HK-2 (cell line): ENCODE measurements around the gene ADGRV1.
"Not testable (repeated sequence)": the region's sequence is repeated elsewhere in the genome, so short reads cannot be mapped to it uniquely, and the experiment has no call there.

ENCODE experiments used
- DNase-seq: peaks from one replicate; pipeline ENCODE4 v3.0.0-alpha.2; 2018; ENCODE audit not compliant: unreplicated experiment

Gene ADGRV1

GRCh38 chr5:90718387-90718786 is 159.8 kb downstream of the ADGRV1 start:
- no peak for DNase-seq

DNA sequence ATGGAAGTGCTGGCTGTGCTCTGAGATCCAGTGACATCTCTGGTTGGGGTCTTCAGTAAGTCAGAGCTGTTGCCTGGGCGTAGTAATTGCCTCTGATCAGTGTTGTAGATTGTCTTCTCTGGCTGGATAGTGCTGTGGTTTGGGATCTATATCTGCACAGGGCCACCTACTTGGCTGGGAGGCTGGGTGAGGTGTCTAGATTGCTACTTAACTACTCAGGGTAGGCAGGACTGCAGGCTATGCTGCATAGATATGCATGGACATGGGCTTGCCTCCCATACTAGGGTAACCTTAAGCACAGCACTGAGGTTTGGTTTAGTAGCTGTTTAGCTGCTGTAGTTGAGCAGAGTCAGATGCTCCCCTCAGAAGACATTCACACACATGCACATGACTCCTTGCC is 181.0 kb downstream of the ADGRV1 start:
- no peak for DNase-seq

- no peak for DNase-seq
Observed at GRCh38 chr5:90740244-90740799, 181.7 kb downstream of the ADGRV1 start.

DNA sequence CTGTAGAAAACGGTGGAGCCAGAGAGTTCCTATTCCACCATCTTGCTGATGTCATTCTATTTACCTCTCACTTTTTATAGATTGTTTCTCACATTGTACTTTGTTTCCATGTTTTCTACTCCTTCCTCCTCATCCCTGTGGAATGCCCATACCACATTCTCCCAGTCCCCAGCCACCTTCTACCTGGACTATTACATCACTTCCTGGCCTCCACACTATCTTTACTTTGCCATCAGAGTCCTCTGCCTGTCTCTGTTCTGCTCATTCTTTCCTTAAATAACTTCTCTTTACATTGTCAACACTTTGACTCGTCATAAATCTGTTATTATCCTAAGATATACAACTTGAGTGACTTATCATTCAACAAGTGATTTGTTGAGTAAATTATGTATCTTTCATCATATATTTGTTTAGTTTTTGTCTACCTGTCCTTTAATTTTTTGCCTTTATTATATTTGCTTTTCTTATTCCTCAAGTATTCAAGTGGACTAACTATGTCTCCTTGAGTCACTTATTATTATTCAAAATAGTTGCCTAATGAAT is 182.5 kb downstream of the ADGRV1 start:
- no peak for DNase-seq

GRCh38 chr5:90746119-90746518 is 187.5 kb downstream of the ADGRV1 start:
- no peak for DNase-seq

GRCh38 chr5:90747175-90747574 is 188.6 kb downstream of the ADGRV1 start:
- DNase-seq, result peak; percentile 11

DNA sequence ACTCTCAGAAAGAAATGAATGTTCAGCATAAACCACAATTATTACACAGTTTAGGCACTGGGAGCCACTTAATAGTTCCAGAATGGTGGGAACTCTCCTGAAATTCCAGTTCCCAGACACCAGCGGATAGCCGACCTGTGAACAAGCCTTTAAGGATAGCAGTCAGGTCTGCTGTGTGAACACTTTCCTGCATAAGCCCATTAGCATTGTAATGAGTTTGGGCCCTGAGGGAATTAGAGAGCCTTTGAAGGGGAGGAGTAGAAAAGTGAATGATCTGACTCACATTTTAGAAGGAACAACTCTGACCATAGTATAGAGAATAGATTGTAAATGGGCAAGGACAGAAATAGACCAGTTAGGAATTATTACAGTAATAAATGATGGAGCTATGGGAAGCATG is 189.1 kb downstream of the ADGRV1 start:
- DNase-seq, result no peak

- DNase-seq, result no peak
Observed at GRCh38 chr5:90759119-90759518, 200.5 kb downstream of the ADGRV1 start.

- no peak for DNase-seq
Observed at GRCh38 chr5:90767710-90768109, 209.1 kb downstream of the ADGRV1 start.

DNA sequence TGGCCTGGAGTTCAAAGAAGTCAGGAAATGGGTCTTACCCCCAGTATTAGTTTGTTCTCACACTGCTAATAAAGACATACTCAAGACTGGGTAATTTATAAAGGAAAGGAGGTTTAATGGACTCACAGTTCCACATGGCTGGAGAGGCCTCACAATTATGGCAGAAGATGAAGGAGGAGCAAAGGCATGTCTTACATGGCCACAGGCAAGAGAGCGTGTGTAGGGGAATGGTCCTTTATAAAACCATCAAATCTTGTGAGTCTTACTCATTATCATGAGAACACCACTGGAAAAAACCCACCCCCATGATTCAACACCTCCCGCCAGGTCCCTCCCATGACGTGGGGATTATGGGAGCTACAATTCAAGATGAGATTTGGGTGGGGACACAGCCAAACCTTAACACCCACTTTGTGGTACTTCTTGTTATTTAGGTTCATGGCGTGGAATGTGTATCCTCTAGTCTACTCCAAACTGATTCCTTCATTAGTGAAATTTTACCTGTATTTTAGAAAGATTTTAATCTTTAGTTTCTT is 211.5 kb downstream of the ADGRV1 start:
- not testable (repeated sequence) for DNase-seq

- no peak for DNase-seq
Observed at GRCh38 chr5:90777959-90778358, 219.4 kb downstream of the ADGRV1 start.

- DNase-seq, result peak; percentile 51
Observed at GRCh38 chr5:90783460-90784333, 225.1 kb downstream of the ADGRV1 start.

DNA sequence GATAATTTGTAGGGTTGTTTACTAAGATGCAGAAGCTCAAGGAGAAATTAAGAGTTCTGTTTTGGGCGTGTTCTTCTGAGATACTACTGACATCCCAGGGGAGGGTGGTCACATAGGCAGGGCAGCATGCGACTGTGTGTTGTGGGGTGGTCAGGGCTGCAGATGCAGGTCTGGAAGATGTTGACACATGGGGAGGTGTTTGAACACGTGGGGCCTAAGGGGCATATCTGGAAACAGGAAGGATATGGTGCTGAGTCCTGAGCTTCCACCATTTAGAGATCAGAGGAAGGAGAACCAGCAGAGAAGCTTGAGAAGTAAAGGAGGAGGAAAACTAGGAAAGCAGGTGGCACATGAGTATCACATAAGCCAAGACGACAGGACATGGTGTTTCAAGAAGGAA is 228.2 kb downstream of the ADGRV1 start:
- no peak for DNase-seq

DNA sequence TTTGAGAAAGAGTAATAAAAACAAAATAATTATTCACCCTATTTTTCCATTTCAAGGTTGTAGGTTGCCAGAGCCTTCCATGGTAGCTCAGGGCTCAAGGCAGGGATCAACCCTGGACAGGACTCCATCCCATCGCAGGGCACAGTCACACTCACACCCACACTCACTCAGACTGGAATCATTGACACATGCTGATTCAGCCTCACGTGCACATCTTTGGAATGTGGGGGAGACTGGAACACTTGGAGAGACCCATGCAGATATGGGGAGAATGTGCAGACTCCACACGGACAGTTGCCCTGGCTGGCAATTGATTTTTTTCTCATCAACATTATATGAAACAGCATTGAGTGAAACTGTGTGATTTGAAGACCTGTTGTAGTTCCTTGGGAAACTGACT is 234.1 kb downstream of the ADGRV1 start:
- DNase-seq, result peak; percentile 17

DNA sequence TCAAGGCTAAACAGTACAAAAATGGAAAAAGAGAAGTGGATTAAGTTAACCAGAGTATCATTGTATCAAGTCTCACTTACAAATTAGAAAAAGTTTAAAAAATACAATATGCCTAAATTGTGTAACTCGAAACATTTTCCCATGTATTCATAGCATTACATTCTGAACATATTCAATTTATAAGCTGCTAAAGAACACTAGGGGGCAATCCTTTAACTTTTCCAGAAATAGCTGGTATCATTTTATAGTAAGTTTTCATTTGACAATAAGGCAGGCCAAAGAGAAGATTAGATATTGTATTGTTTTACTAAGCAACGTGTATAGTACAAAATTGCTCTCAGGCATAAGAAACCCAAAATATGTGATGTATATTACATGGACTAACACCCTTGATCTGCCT is 234.6 kb downstream of the ADGRV1 start:
- DNase-seq, result no peak

DNA sequence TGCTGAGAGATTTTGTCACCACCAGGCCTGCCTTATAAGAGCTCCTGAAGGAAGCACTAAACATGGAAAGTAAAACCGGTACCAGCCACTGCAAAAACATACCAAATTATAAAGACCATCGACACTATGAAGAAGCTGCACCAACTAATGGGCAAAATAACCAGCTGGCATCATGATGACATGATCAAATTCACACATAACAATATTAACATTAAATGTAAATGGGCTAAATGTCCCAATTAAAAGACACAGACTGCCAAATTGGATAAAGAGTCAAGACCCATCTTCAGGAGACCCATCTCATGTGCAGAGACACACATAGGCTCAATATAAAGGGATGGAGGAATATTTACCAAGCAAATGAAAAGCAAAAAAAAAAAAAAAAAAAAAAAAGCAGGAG is 238.3 kb downstream of the ADGRV1 start:
- not testable (repeated sequence) for DNase-seq

- DNase-seq, result not testable (repeated sequence)
Observed at GRCh38 chr5:90800082-90800481, 241.5 kb downstream of the ADGRV1 start.

GRCh38 chr5:90800515-90800914 is 241.9 kb downstream of the ADGRV1 start:
- not testable (repeated sequence) for DNase-seq

DNA sequence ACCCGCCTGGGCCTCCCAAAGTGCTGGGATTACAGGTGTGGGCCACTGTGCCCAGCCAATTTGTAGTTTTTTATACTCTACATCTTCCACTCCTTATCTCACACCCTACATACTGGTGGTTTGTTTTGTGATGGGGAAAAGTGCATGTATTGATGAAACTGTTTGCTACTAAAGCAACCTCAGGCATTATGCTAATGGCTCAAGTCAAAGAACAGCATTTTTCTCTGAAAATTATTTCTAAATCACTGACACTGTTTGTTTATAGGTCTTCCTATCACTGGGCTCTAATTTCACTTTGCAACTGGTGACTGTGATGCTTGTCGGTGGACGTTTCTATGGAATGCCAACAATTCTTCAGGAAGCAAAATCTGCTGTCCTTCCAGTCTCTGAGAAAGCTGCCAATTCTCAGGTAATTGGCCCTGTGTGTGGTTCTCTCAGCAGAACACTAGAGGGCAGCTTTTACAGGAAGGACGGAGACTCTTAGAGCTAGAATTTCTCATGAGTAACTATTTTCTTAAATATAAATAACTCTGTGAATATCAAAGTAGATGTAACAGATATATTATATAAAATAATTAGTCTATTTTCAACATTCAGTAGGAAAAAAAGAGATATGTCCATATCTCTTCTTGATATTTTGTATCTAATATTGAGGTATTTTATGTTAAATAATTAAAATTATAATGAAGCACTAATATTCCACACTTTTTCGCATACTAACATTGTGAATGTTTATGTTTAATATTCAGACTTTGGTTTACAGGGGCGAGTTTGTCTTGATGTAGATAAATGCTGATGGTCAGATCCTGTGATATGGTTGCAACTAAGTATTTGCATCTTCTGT is 244.1 kb downstream of the ADGRV1 start:
- DNase-seq, result peak; percentile 10

- DNase-seq, result no peak
Observed at GRCh38 chr5:90803381-90803780, 244.8 kb downstream of the ADGRV1 start.

- no peak for DNase-seq
Observed at GRCh38 chr5:90803876-90804275, 245.3 kb downstream of the ADGRV1 start.

- DNase-seq, result no peak
Observed at GRCh38 chr5:90807496-90807895, 248.9 kb downstream of the ADGRV1 start.
